Activated CD4-positive, alpha-beta T cell treated with anti-CD3 and anti-CD28 coated beads for 36 hours (primary cell): Measurements from ENCODE around the gene INPP5K. TPM values are rescaled to one million over a fixed set of nuclear protein-coding genes. Genes with fewer than 3 reads are reported as not detected.
"Not testable (repeated sequence)": the region's sequence is repeated elsewhere in the genome, so short reads cannot be mapped to it uniquely, and the experiment has no call there.

Experiments used
- ATAC-seq: fragments of 200-7000 bp; cut with Tn5 transposase; one replicate; pipeline ENCODE4 v1.10.0; 2021; ENCODE audit warnings: mild to moderate bottlenecking, moderate library complexity
- CTCF ChIA-PET: fragments of 350-600 bp; sonication (Branson Sonifier 250); formaldehyde crosslinking; loops from one replicate; lab custom pipeline; 2021; ENCODE audit warnings: antibody characterized with exemption; lab: Charles Lee
- POLR2A ChIA-PET: fragments of 350-600 bp; sonication (Branson Sonifier 250); formaldehyde crosslinking; loops from one replicate; lab custom pipeline; 2021; ENCODE audit warnings: antibody characterized with exemption, inconsistent platforms; lab: Charles Lee
- DNase-seq: peaks from one replicate; pipeline ENCODE4 v3.0.0-alpha.2; 2020
- H3K27ac Mint-ChIP-seq: one replicate; pipeline ENCODE4 v1.8.0; 2021; ENCODE audit warnings: mixed read lengths
- H3K27me3 Mint-ChIP-seq: one replicate; pipeline ENCODE4 v1.8.0; 2021; ENCODE audit warnings: mixed read lengths
- H3K36me3 Mint-ChIP-seq: one replicate; pipeline ENCODE4 v1.8.0; 2021; ENCODE audit warnings: low read depth, mixed read lengths
- H3K4me1 Mint-ChIP-seq: one replicate; pipeline ENCODE4 v1.8.0; 2021; ENCODE audit warnings: mixed read lengths
- H3K4me3 Mint-ChIP-seq: one replicate; pipeline ENCODE4 v1.8.0; 2021; ENCODE audit warnings: mild to moderate bottlenecking, moderate library complexity, mixed read lengths
- H3K9me3 Mint-ChIP-seq: one replicate; pipeline ENCODE4 v1.8.0; 2021; ENCODE audit warnings: low read depth, mixed read lengths
- intact Hi-C, 2 experiments: fragments of 100-400 bp; cut with DNase I in 1 of 2; cut with micrococcal nuclease in 1 of 2; formaldehyde crosslinking; loops; one replicate each; pipeline versions ENCODE4 v1.14.2 to v1.15.1; 2022 to 2024; cut with DNase I, micrococcal nuclease
- total RNA-seq, 2 experiments: library from RNA; stranded (reverse); gene quantifications; one replicate each; pipeline ENCODE4 v1.2.3, GENCODE V29; 2021

The INPP5K gene
- 10 to 100 TPM; 18.5 to 27.3 TPM for total RNA-seq

- ChIA-PET CTCF (interaction anchor here (0.6 to 5.0 kb wide), 18 partner anchors 12 to 811 kb away, joined by 3 to 58 read pairs (median 4); partner anchors contain the start of gene TIMM22), POLR2A (interaction anchor here (0.6 to 1.1 kb wide), 9 partner anchors 12 to 153 kb away, joined by 3 to 9 read pairs (median 3); no protein-coding TSS in a partner anchor)
- DNase-seq (peak; percentile 99), ATAC-seq (peak; percentile 99)
- Mint-ChIP-seq H3K9me3 (no peaks in the 10 kb centered on the region), H3K36me3 (peaks cover 12% of the 10 kb centered on the region), H3K27ac (peak within 1 kb of the TSS; percentile 81), H3K4me1 (peaks cover 28% of the 10 kb centered on the region), H3K27me3 (no peaks in the 10 kb centered on the region), H3K4me3 (peak within 1 kb of the TSS; percentile 85)
- intact Hi-C loops, result loop anchor here (1.0 to 2.0 kb wide), 15 partner anchors 25 to 820 kb away; partner anchors contain the start of genes CRK (in 2 of the 2), PITPNA (in 1 of the 2), PRPF8 (in 1 of the 2) and RILP (in 1 of the 2)
Measured at GRCh38 chr17:1516388-1517161, at the start of gene INPP5K. TSS of gene INPP5K (minus strand) at chr17:1516612. CDS start at chr17:1516499, 113 bp downstream.

GRCh38 chr17:1565877-1566276 is 49.5 kb upstream of the INPP5K start:
- CTCF ChIA-PET, result interaction anchor here (1.2 kb wide), 1 partner anchor 65 kb away, joined by 3 read pairs; no protein-coding TSS in a partner anchor
- H3K36me3 Mint-ChIP-seq, result no peaks in the 10 kb centered on the region

DNA sequence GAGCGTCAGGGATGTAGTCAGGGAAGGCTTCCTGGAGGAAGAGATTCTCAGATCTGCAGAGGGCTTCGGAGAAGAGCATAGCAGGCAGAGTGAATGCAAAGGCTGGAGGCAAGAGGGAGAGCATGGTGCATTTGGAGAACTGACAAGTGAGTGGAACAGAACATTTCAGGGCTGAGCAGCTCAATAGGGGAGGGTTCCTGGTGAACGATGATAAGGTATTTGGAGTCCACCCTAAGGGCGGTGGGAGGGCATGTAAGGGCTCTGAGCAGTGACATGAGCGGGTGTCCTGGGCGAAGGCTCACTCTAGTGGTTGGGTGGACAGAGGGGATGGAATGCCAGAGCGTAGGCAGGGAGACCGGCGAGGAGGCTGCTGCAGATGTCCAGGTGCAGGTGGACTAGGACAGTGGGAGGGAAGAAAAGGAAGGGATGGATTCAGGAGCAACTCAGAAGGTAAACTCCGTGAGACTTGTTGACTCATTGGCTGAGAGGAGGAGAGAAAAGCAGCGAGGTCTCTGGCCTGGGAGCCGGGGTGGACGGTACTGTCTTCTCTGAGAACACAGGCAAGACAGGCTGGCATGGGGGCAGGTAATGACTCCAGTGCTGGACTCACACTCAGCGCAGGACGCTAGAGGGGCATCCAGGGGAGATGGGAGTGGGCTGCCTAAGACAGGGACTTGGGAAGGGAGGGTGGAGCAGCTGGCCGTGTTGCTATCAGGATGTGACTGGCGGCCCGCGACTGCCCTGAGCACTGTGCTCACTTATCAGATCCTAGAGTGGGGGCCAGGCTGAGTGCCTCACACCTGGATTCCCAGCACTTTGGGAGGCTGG is 47.6 kb upstream of the INPP5K start:
- ATAC-seq (no peak), DNase-seq (no peak)
- H3K9me3 Mint-ChIP-seq, result no peaks in the 10 kb centered on the region
- H3K36me3 Mint-ChIP-seq, result no peaks in the 10 kb centered on the region
- no peak overlapping the region for H3K27ac Mint-ChIP-seq
- intact Hi-C loops, result loop anchor here (2.0 to 10.0 kb wide), 3 partner anchors 151 to 567 kb away; partner anchors contain the start of genes RPA1 (in 1 of the 2), TIMM22 (in 1 of the 2) and TLCD2 (in 1 of the 2)
- H3K27me3 Mint-ChIP-seq, result no peaks in the 10 kb centered on the region
- ChIA-PET CTCF (no interaction called here), POLR2A (no interaction called here)
- peaks cover 37% of the 10 kb centered on the region for H3K4me1 Mint-ChIP-seq
- H3K4me3 Mint-ChIP-seq, result peak overlapping the region; percentile 81

More at GRCh38 chr17:1565877-1566276, 49.5 kb upstream of the INPP5K start:
- intact Hi-C loops, result loop anchor here (2.0 to 10.0 kb wide), 3 partner anchors 41 to 149 kb away; partner anchors contain the start of gene TLCD2 (in 1 of the 2)
- POLR2A ChIA-PET, result interaction anchor here (0.7 kb wide), 2 partner anchors 20 to 272 kb away, joined by 3 read pairs; no protein-coding TSS in a partner anchor
- Mint-ChIP-seq H3K9me3 (no peaks in the 10 kb centered on the region), H3K27me3 (no peaks in the 10 kb centered on the region), H3K27ac (peak overlapping the region; percentile 51), H3K4me3 (no peak overlapping the region), H3K4me1 (peaks cover 30% of the 10 kb centered on the region)
- ATAC-seq, result no peak
- no peak for DNase-seq

GRCh38 chr17:1563471-1563785 is 47.0 kb upstream of the INPP5K start:
- not testable (repeated sequence) for DNase-seq, ATAC-seq, H3K27ac Mint-ChIP-seq, H3K36me3 Mint-ChIP-seq, H3K27me3 Mint-ChIP-seq, H3K9me3 Mint-ChIP-seq
- ChIA-PET POLR2A (interaction anchor here (0.6 kb wide), 1 partner anchor 569 kb away, joined by 5 read pairs; no protein-coding TSS in a partner anchor), CTCF (interaction anchor here (0.6 to 1.7 kb wide), 2 partner anchors 66 to 140 kb away, joined by 3 to 5 read pairs; no protein-coding TSS in a partner anchor)
- intact Hi-C loops, result loop anchor here (2.0 to 10.0 kb wide), 3 partner anchors 151 to 567 kb away; partner anchors contain the start of genes RPA1 (in 1 of the 2), TIMM22 (in 1 of the 2) and TLCD2 (in 1 of the 2)
- H3K4me3 Mint-ChIP-seq, result peak overlapping the region; percentile 81
- H3K4me1 Mint-ChIP-seq, result peaks cover 37% of the 10 kb centered on the region

DNA sequence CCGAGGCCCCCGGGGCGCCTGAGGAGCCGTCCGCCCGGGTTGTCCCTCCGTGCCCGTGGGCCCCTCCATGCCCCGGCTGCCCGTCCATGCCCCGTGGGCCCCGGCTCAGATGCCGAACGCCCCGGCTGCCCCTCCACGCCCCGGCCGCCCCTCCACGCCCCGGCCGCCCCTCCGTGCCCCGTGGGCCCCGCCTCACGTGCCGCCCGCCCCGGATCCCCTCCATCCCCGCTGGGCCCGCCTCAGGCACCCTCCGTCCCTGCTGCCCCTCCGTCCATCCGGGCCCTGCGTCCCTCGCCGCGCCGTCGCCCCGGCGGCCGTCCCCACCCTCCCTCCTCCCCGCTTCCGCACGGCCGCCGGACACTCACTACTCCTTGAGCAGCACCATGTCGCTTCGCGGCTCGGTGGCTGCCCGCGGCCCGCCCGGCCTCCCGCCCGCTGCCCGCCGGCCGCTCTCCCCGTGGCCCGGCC is 45.8 kb upstream of the INPP5K start:
- ChIA-PET CTCF (interaction anchor here (0.6 to 1.7 kb wide), 5 partner anchors 12 to 151 kb away, joined by 3 to 6 read pairs (median 3); no protein-coding TSS in a partner anchor), POLR2A (interaction anchor here (0.5 kb wide), 1 partner anchor 1145 kb away, joined by 3 read pairs; no protein-coding TSS in a partner anchor)
- ATAC-seq (peak; percentile 27), DNase-seq (no peak)
- Mint-ChIP-seq H3K4me3 (peak overlapping the region; percentile 81), H3K4me1 (peaks cover 29% of the 10 kb centered on the region), H3K36me3 (peaks cover 3% of the 10 kb centered on the region), H3K27me3 (no peaks in the 10 kb centered on the region), H3K9me3 (no peaks in the 10 kb centered on the region), H3K27ac (no peak overlapping the region)
- intact Hi-C loops, result loop anchor here (1.0 to 10.0 kb wide), 12 partner anchors 45 to 565 kb away; partner anchors contain the start of genes CRK (in 1 of the 2), INPP5K (in 1 of the 2), RILP (in 1 of the 2) and RPA1 (in 1 of the 2)

DNA sequence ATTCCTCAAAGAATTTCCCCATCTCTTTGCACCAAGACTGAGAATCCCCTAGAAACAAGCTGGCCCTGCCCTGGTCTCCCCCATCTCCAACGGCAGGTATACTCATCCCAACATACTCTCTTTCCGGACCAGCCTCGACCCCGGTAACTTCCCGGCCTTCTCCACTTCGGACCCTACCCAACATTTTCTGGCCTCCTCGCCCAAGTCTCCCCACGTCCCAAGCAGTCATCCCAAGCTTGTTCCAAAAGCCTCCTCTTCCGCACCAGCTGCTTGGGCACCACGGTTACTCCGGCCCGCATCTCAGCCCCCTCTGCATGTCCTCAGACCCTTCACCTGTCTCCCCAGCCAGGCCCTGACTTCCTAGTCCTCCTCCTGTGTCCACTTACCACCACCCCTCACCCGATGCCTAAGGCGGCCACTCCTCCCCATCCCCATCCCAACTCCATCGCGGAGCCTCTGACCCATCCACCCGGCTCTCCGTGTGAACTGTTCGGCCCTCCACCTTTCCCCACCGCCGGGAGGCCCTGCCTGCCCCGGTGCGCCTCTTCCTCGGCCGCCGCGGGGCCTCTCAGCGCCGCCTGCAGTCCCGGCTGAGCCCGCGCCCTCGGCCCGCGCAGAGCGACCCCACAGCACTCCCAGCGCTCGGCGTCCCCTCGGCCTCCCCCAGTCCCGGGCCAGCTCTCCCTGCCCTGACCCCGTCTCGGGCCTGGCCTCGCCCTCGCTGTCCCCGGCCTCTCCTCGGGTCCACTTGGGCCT is 45.2 kb upstream of the INPP5K start:
- ATAC-seq, result peak; percentile 35
- peak overlapping the region; percentile 81 for H3K4me3 Mint-ChIP-seq
- no peaks in the 10 kb centered on the region for H3K9me3 Mint-ChIP-seq
- H3K4me1 Mint-ChIP-seq, result peaks cover 27% of the 10 kb centered on the region
- intact Hi-C loops, result loop anchor here (1.0 to 10.0 kb wide), 12 partner anchors 45 to 565 kb away; partner anchors contain the start of genes CRK (in 1 of the 2), INPP5K (in 1 of the 2), RILP (in 1 of the 2) and RPA1 (in 1 of the 2)
- H3K36me3 Mint-ChIP-seq, result peaks cover 3% of the 10 kb centered on the region
- H3K27me3 Mint-ChIP-seq, result no peaks in the 10 kb centered on the region
- H3K27ac Mint-ChIP-seq, result no peak overlapping the region
- CTCF ChIA-PET, result interaction anchor here (0.6 to 1.7 kb wide), 10 partner anchors 11 to 573 kb away, joined by 3 to 5 read pairs (median 4); partner anchors contain the start of gene INPP5K
- peak; percentile 64 for DNase-seq
- POLR2A ChIA-PET, result no interaction called here

DNA sequence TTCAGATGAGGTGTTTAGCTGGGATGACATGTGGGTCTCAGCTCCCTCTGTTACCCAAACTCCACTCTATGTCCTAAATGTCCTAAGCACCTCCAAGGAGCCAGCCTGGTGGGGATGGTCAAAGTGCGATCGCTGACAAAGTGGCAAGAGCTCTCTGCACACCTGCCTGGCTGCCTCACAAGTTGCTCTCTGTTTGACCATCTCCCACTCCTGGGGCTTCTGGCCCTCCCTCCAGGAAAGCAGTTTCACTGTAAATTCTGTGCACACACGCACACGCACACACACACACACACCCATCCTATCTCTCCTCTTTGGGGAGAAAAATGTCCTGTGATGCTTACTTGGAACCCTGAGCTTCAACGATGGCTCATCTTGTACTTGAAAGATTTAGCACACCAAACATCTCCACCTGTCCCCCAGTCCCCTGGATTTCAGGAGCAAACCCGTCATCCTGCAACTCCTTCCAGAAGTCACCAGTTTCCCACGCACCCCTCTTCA is 44.5 kb upstream of the INPP5K start:
- ATAC-seq (no peak), DNase-seq (no peak)
- H3K36me3 Mint-ChIP-seq, result peaks cover 3% of the 10 kb centered on the region
- ChIA-PET POLR2A (no interaction called here), CTCF (interaction anchor here (0.6 to 1.5 kb wide), 7 partner anchors 10 to 573 kb away, joined by 3 to 5 read pairs (median 5); partner anchors contain the start of gene INPP5K)
- peaks cover 26% of the 10 kb centered on the region for H3K4me1 Mint-ChIP-seq
- H3K27me3 Mint-ChIP-seq, result no peaks in the 10 kb centered on the region
- peak overlapping the region; percentile 81 for H3K4me3 Mint-ChIP-seq
- intact Hi-C loops, result loop anchor here (5.0 to 10.0 kb wide), 2 partner anchors 154 to 271 kb away; partner anchors contain the start of genes RPA1 (in 1 of the 2) and TLCD2 (in 1 of the 2)
- no peaks in the 10 kb centered on the region for H3K9me3 Mint-ChIP-seq
- H3K27ac Mint-ChIP-seq, result no peak overlapping the region

GRCh38 chr17:1560101-1560857 is 43.9 kb upstream of the INPP5K start:
- H3K9me3 Mint-ChIP-seq, result no peaks in the 10 kb centered on the region
- intact Hi-C loops, result loop anchor here (5.0 to 10.0 kb wide), 2 partner anchors 155 to 272 kb away; partner anchors contain the start of genes RPA1 (in 1 of the 2) and TLCD2 (in 1 of the 2)
- DNase-seq (no peak), ATAC-seq (no peak)
- ChIA-PET CTCF (interaction anchor here (0.9 to 1.5 kb wide), 4 partner anchors 9 to 194 kb away, joined by 4 to 5 read pairs (median 5); partner anchors contain the start of gene INPP5K), POLR2A (no interaction called here)
- H3K27ac Mint-ChIP-seq, result no peak overlapping the region
- H3K36me3 Mint-ChIP-seq, result peaks cover 3% of the 10 kb centered on the region
- no peak overlapping the region for H3K4me3 Mint-ChIP-seq
- H3K27me3 Mint-ChIP-seq, result no peaks in the 10 kb centered on the region
- peaks cover 22% of the 10 kb centered on the region for H3K4me1 Mint-ChIP-seq
